Spinal cord (tissue), 10 donors: ENCODE measurements around the gene TACR1. TPM values are rescaled to one million over a fixed set of nuclear protein-coding genes. Genes with fewer than 3 reads are reported as not detected.

Experiments used
- DNase-seq, 6 donors: peaks; one replicate each; pipeline versions ENCODE4 v3.0.0 to v3.0.0-alpha.2; 2013 to 2015; ENCODE audit warnings: low spot score in 6 of 6, low read depth in 4 of 6
- H3K27ac ChIP-seq: one replicate; pipeline ENCODE4 v1.5.1; 2013; ENCODE audit warnings: low read depth, low read length, control low read depth
- H3K27me3 ChIP-seq: one replicate; pipeline ENCODE4 v1.6.1; 2013; ENCODE audit warnings: low read length; ENCODE audit not compliant: control insufficient read depth, insufficient read depth
- H3K36me3 ChIP-seq: one replicate; pipeline ENCODE4 v1.6.1; 2013; ENCODE audit warnings: low read length; ENCODE audit not compliant: control insufficient read depth, insufficient read depth
- H3K4me1 ChIP-seq: one replicate; pipeline ENCODE4 v1.6.1; 2013; ENCODE audit warnings: low read length; ENCODE audit not compliant: control insufficient read depth, insufficient read depth
- H3K4me3 ChIP-seq: one replicate; pipeline ENCODE4 v1.5.1; 2013; ENCODE audit warnings: low read depth, low read length, control low read depth
- H3K9me3 ChIP-seq: one replicate; pipeline ENCODE4 v1.6.1; 2013; ENCODE audit warnings: low read length; ENCODE audit not compliant: control insufficient read depth, insufficient read depth
- WGBS: methylation state at CpG from one replicate; pipeline ENCODE4 v1.1.5; 2013; ENCODE audit warnings: missing lambda C conversion rate; ENCODE audit not compliant: insufficient coverage; 5-methylcytosine and 5-hydroxymethylcytosine counted together
- polyA plus RNA-seq, 2 donors: library from polyadenylated mRNA; unstranded; fragments of 120-200 nt; gene quantifications; one replicate each; pipeline ENCODE4 v1.2.1, GENCODE V29; 2013; ENCODE audit not compliant: insufficient read length in 2 of 2
- total RNA-seq, 2 donors: library from RNA; depleted of rRNA in 1 of 2; stranded (reverse); fragments of 120-200 nt in 1 of 2; fragments of >200 nt in 1 of 2; gene quantifications; one replicate each; pipeline versions ENCODE4 v1.2.3 to v1.2.4, GENCODE V29; 2013 to 2014
- donor health status: healthy.

The TACR1 gene
- total and polyA plus RNA-seq, 4 donors = 1.7 to 7.8 (median 6.8) TPM

GRCh38 chr2:75135776-75136400, 63.4 kb downstream of the TACR1 start:
- Histone ChIP-seq H3K27me3 (no peaks in the 10 kb centered on the region), H3K4me3 (no peak overlapping the region), H3K36me3 (no peaks in the 10 kb centered on the region), H3K4me1 (no peaks in the 10 kb centered on the region), H3K27ac (no peak overlapping the region), H3K9me3 (no peaks in the 10 kb centered on the region)
- peak in 1 of 6 donors; percentile 23 for DNase-seq
- WGBS = 76% methylated on average over 2 of the region's 8 CpGs

GRCh38 chr2:75134860-75135259, 64.5 kb downstream of the TACR1 start:
- WGBS = no CpG with 5 or more reads among the region's 1 CpG
- H3K9me3 ChIP-seq = no peaks in the 10 kb centered on the region
- no peaks in the 10 kb centered on the region for H3K36me3 ChIP-seq
- no peaks in the 10 kb centered on the region for H3K27me3 ChIP-seq
- no peak overlapping the region for H3K27ac ChIP-seq
- peak in 1 of 6 donors; percentile 60 for DNase-seq
- no peak overlapping the region for H3K4me3 ChIP-seq
- H3K4me1 ChIP-seq = no peaks in the 10 kb centered on the region

GRCh38 chr2:75133621-75134570, 65.4 kb downstream of the TACR1 start:
- Histone ChIP-seq H3K9me3 (no peaks in the 10 kb centered on the region), H3K27ac (no peak overlapping the region), H3K4me1 (no peaks in the 10 kb centered on the region), H3K4me3 (no peak overlapping the region), H3K36me3 (no peaks in the 10 kb centered on the region), H3K27me3 (no peaks in the 10 kb centered on the region)
- 83% methylated on average over 4 of the region's 9 CpGs for WGBS
- no peak for DNase-seq

- H3K27ac ChIP-seq = no peak overlapping the region
- DNase-seq = peak in 2 of 6 donors; percentile 14 to 28
- H3K27me3 ChIP-seq = no peaks in the 10 kb centered on the region
- H3K4me3 ChIP-seq = no peak overlapping the region
- WGBS = 90% methylated on average over 1 of the region's 1 CpG
- H3K36me3 ChIP-seq = no peaks in the 10 kb centered on the region
- no peaks in the 10 kb centered on the region for H3K4me1 ChIP-seq
- no peaks in the 10 kb centered on the region for H3K9me3 ChIP-seq
These were observed 69.1 kb downstream of the TACR1 start for GRCh38 chr2:75130171-75130570.

- H3K9me3 ChIP-seq = no peaks in the 10 kb centered on the region
- H3K27ac ChIP-seq = no peak overlapping the region
- H3K4me1 ChIP-seq = no peaks in the 10 kb centered on the region
- peak in 1 of 6 donors; percentile 74 for DNase-seq
- H3K4me3 ChIP-seq = no peak overlapping the region
- WGBS = 54% methylated on average over 2 of the region's 6 CpGs
- no peaks in the 10 kb centered on the region for H3K27me3 ChIP-seq
- no peaks in the 10 kb centered on the region for H3K36me3 ChIP-seq
These were observed 75.4 kb downstream of the TACR1 start for GRCh38 chr2:75123876-75124275.

GRCh38 chr2:75113231-75113869, 86.0 kb downstream of the TACR1 start:
- no CpG with 5 or more reads among the region's 4 CpGs for WGBS
- Histone ChIP-seq H3K27me3 (no peaks in the 10 kb centered on the region), H3K36me3 (no peaks in the 10 kb centered on the region), H3K4me1 (no peaks in the 10 kb centered on the region), H3K4me3 (no peak overlapping the region), H3K9me3 (no peaks in the 10 kb centered on the region), H3K27ac (no peak overlapping the region)
- DNase-seq = peak in 2 of 6 donors; percentile 34 to 85

- Histone ChIP-seq H3K36me3 (no peaks in the 10 kb centered on the region), H3K27me3 (no peaks in the 10 kb centered on the region), H3K4me1 (no peaks in the 10 kb centered on the region), H3K27ac (no peak overlapping the region), H3K9me3 (no peaks in the 10 kb centered on the region), H3K4me3 (no peak overlapping the region)
- no peak for DNase-seq
- WGBS = 82% methylated on average over 7 of the region's 9 CpGs
These were observed 90.3 kb downstream of the TACR1 start for GRCh38 chr2:75108937-75109482.

- Histone ChIP-seq H3K27me3 (no peaks in the 10 kb centered on the region), H3K27ac (no peak overlapping the region), H3K4me1 (no peaks in the 10 kb centered on the region), H3K36me3 (no peaks in the 10 kb centered on the region), H3K9me3 (no peaks in the 10 kb centered on the region), H3K4me3 (no peak overlapping the region)
- 100% methylated on average over 1 of the region's 4 CpGs for WGBS
- no peak for DNase-seq
These were observed 97.3 kb downstream of the TACR1 start for GRCh38 chr2:75102011-75102410.

GRCh38 chr2:75100801-75101151, 98.5 kb downstream of the TACR1 start:
- H3K4me3 ChIP-seq = no peak overlapping the region
- H3K4me1 ChIP-seq = no peaks in the 10 kb centered on the region
- WGBS = 17% methylated on average over 1 of the region's 1 CpG
- H3K27ac ChIP-seq = no peak overlapping the region
- no peaks in the 10 kb centered on the region for H3K36me3 ChIP-seq
- H3K27me3 ChIP-seq = no peaks in the 10 kb centered on the region
- DNase-seq = no peak
- no peaks in the 10 kb centered on the region for H3K9me3 ChIP-seq
